WTC11 (cell line): ENCODE measurements around the gene HSPG2.

Experiments used
- AFF4 ChIP-seq: sonication (generic); formaldehyde crosslinking; IDR thresholded peaks from 2 replicates; pipeline ENCODE4 v1.8.1; 2023; ENCODE audit warnings: mild to moderate bottlenecking, missing genetic modification reagents, borderline replicate concordance
- CTCF ChIP-seq: fragments of 200-600 bp; IDR thresholded peaks from 2 replicates; pipeline ENCODE4 v1.8.0; 2022; ENCODE audit warnings: antibody characterized with exemption
- FOXK1 ChIP-seq: sonication (generic); formaldehyde crosslinking; IDR thresholded peaks from 2 replicates; pipeline ENCODE4 v1.8.0; 2022; ENCODE audit warnings: mild to moderate bottlenecking, moderate library complexity, missing genetic modification reagents
- NR3C1 ChIP-seq: sonication (generic); formaldehyde crosslinking; conservative IDR thresholded peaks from 2 replicates; pipeline ENCODE4 v1.8.1; 2023; ENCODE audit warnings: low read depth, mild to moderate bottlenecking, missing genetic modification reagents
- PREB ChIP-seq: sonication (generic); formaldehyde crosslinking; IDR thresholded peaks from 2 replicates; pipeline ENCODE4 v1.8.1; 2022; ENCODE audit warnings: mild to moderate bottlenecking, missing genetic modification reagents, moderate library complexity, borderline replicate concordance

GRCh38 chr1:21830792-21831453, 106.2 kb downstream of the HSPG2 start:
- TF ChIP-seq FOXK1 (CRISPR knock-in tag) (no peak), CTCF (no peak), NR3C1 (CRISPR knock-in tag) (no peak), PREB (CRISPR knock-in tag) (no peak), AFF4 (no peak)
